Measurements from ENCODE around the gene COL4A2. TPM values are rescaled to one million over a fixed set of nuclear protein-coding genes. Genes with fewer than 3 reads are reported as not detected.

Gene COL4A2
- total RNA-seq, 1 donor from 2014 or later: 120 TPM

DNA sequence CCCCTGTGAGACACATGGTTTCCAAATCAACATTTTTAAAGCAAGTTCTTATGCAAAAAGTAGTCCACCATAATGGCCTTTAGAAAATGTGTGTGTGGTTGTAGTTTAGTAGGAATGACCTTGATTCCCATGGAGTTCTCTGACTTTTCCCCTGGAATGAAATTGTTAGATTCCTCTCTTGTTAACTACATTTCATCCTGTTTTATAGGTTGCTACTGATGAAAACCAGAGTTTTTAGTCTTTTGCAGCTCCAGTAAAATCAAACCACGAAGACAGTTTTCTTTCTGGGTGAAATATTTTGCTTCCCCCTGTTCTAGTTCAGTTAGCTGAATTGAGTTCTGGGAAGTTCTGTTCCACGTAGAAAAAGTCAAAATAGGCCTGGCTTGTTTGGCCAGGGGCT lies 146.7 kb downstream of the COL4A2 start:
- peaks cover 5% of the 10 kb centered on the region for H3K36me3 Mint-ChIP-seq (ENCODE audit: insufficient read depth)
- DNase-seq (ENCODE audit: low spot score, unreplicated experiment): no peak
- TF ChIP-seq, protein P1, sequence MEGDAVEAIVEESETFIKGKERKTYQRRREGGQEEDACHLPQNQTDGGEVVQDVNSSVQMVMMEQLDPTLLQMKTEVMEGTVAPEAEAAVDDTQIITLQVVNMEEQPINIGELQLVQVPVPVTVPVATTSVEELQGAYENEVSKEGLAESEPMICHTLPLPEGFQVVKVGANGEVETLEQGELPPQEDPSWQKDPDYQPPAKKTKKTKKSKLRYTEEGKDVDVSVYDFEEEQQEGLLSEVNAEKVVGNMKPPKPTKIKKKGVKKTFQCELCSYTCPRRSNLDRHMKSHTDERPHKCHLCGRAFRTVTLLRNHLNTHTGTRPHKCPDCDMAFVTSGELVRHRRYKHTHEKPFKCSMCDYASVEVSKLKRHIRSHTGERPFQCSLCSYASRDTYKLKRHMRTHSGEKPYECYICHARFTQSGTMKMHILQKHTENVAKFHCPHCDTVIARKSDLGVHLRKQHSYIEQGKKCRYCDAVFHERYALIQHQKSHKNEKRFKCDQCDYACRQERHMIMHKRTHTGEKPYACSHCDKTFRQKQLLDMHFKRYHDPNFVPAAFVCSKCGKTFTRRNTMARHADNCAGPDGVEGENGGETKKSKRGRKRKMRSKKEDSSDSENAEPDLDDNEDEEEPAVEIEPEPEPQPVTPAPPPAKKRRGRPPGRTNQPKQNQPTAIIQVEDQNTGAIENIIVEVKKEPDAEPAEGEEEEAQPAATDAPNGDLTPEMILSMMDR (IDR thresholded peaks at IDR 0.05; ENCODE audit: unreplicated experiment): no peak
- H3K4me1 Mint-ChIP-seq (ENCODE audit: low read depth): peaks cover 2% of the 10 kb centered on the region
- no peaks in the 10 kb centered on the region for H3K27me3 Mint-ChIP-seq
- H3K9me3 Mint-ChIP-seq (ENCODE audit: low read depth): no peaks in the 10 kb centered on the region
- H3K27ac Mint-ChIP-seq: no peak overlapping the region
- H3K4me3 Mint-ChIP-seq (ENCODE audit: low read depth): no peak overlapping the region

DNA sequence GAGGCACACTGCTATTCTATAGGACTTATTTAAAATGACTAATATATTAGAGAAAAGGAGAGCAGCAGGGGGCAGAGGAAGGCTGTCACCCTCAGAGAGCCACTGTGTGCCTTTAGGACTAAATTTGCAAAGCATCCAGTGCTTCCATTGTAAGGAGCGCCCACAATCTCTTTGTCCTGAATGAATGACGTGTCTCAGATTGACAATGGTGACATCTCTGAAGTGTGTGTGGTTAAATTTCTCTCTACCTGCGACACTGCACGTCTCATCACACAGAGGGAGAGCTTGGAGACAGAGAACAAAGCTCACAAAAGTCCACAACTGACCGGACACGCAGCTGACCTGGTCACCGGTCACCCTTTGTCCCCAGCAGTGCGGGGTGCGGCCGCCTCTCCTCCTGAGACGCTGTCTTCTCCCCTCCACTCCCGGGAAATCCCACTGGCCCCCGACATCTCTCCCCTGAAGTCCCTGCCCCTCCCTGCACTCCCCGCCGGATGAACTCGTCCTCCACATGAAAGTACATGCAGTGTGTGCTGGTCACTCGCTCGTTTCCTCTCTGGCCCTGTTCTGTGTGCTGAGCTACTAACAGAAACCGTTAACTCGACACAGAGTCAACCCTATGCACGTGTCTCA lies 147.3 kb downstream of the COL4A2 start:
- Mint-ChIP-seq H3K27me3 (no peaks in the 10 kb centered on the region), H3K4me1 (ENCODE audit: low read depth) (peaks cover 2% of the 10 kb centered on the region), H3K9me3 (ENCODE audit: low read depth) (no peaks in the 10 kb centered on the region), H3K27ac (no peak overlapping the region), H3K36me3 (ENCODE audit: insufficient read depth) (peaks cover 5% of the 10 kb centered on the region), H3K4me3 (ENCODE audit: low read depth) (no peak overlapping the region)
- DNase-seq (ENCODE audit: low spot score, unreplicated experiment): no peak
- TF ChIP-seq, protein P1 (IDR thresholded peaks at IDR 0.05; ENCODE audit: unreplicated experiment): no peak

DNA sequence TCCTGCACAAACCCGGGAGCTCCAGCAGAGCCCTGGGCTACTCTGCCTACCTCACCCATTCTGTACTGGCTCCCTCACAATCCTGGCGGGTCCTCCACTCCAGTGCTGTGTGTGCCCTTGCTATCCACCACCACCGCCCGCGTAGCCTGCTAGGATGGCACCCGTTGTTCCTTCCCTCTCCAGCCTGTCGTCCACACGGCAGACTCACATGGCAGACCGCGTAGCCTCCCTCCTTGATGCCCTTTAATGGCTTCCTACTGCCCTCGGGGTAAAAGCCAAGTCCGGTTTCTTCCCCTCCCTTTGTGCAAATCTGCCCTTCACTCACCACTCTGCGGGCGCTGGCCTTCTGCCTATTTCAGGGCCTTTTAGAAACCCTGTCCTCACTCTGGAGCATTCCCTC lies 147.9 kb downstream of the COL4A2 start:
- H3K36me3 Mint-ChIP-seq (ENCODE audit: insufficient read depth): peaks cover 5% of the 10 kb centered on the region
- TF ChIP-seq, protein P1 (IDR thresholded peaks at IDR 0.05; ENCODE audit: unreplicated experiment): no peak
- no peak overlapping the region for H3K4me3 Mint-ChIP-seq (ENCODE audit: low read depth)
- peaks cover 2% of the 10 kb centered on the region for H3K4me1 Mint-ChIP-seq (ENCODE audit: low read depth)
- H3K27ac Mint-ChIP-seq: no peak overlapping the region
- no peak for DNase-seq (ENCODE audit: low spot score, unreplicated experiment)
- H3K27me3 Mint-ChIP-seq: no peaks in the 10 kb centered on the region
- H3K9me3 Mint-ChIP-seq (ENCODE audit: low read depth): no peaks in the 10 kb centered on the region

DNA sequence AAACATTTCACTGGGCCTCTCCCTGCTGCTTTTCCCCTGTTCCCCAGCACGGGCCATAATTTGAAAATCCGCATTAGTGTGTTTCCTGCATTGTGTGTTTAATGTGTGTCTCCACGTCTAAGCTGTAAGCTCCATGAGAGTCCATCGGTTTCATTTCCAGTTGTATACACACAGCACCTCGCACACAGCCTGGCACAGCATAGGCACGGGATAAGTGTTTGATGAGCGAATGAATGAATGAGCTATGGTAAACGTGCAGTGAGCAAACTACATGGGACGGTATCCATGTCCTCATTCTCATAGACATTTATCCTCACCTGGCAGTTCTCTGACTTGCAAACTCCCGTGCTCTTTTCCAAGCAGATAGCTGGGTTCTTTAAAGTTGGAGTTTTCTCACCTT lies 148.4 kb downstream of the COL4A2 start:
- Mint-ChIP-seq H3K36me3 (ENCODE audit: insufficient read depth) (peaks cover 5% of the 10 kb centered on the region), H3K9me3 (ENCODE audit: low read depth) (no peaks in the 10 kb centered on the region), H3K27me3 (no peaks in the 10 kb centered on the region), H3K4me1 (ENCODE audit: low read depth) (peaks cover 2% of the 10 kb centered on the region), H3K4me3 (ENCODE audit: low read depth) (no peak overlapping the region), H3K27ac (no peak overlapping the region)
- TF ChIP-seq, protein P1 (IDR thresholded peaks at IDR 0.05; ENCODE audit: unreplicated experiment): no peak
- no peak for DNase-seq (ENCODE audit: low spot score, unreplicated experiment)

DNA sequence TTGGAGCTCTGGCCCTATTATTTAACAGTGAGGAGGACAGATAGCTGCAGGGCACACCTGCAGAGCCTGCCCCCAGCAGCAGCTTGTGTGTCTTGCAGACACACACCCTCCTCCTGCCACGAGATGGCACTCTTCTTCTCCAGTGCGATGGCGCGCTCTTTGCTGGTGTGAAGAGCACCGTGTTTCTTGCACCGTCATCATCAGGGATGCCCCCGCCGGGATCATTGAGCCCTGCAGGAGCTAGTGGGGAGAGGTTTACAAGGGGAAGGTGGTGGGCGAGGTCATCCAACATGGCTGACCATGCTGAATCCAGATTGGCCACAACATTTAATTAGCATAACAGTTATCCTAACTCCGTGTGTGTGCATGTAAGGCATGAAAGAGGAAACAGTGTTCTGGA lies 148.9 kb downstream of the COL4A2 start:
- Mint-ChIP-seq H3K4me1 (ENCODE audit: low read depth) (peaks cover 2% of the 10 kb centered on the region), H3K27me3 (no peaks in the 10 kb centered on the region), H3K9me3 (ENCODE audit: low read depth) (no peaks in the 10 kb centered on the region), H3K4me3 (ENCODE audit: low read depth) (peak overlapping the region; percentile 28), H3K27ac (no peak overlapping the region), H3K36me3 (ENCODE audit: insufficient read depth) (peaks cover 5% of the 10 kb centered on the region)
- TF ChIP-seq, protein P1 (IDR thresholded peaks at IDR 0.05; ENCODE audit: unreplicated experiment): peak; percentile 86
- DNase-seq (ENCODE audit: low spot score, unreplicated experiment): peak; percentile 53
